Pancreas (tissue), 10 donors: Measurements from ENCODE around the gene KLLN. TPM values are rescaled to one million over a fixed set of nuclear protein-coding genes. Genes with fewer than 3 reads are reported as not detected.

Experiments
- ATAC-seq, 4 donors: fragments of 200-7000 bp; cut with Tn5 transposase; one replicate each; pipeline versions ENCODE4 v1.8.0 to v1.9.1; 2020; ENCODE audit warnings: mild to moderate bottlenecking in 4 of 4, moderate library complexity in 4 of 4
- DNase-seq, 6 donors: peaks; one replicate each; pipeline ENCODE4 v3.0.0-alpha.2; 2020
- FAIRE-seq: peaks from 2 replicates; lab custom pipeline; 2012; peaks lifted over from hg19 to GRCh38; lab: Jason Lieb, UNC
- H3K27ac ChIP-seq, 4 donors: fragments of 200-600 bp; sonication (generic); 1 replicate in 3 of 4; 2 replicates in 1 of 4; pipeline versions ENCODE4 v1.5.0 to v1.8.0; 2020
- H3K27me3 ChIP-seq, 4 donors: fragments of 200-600 bp; one replicate each; pipeline ENCODE4 v1.8.0; 2021
- H3K36me3 ChIP-seq, 3 donors: fragments of 200-600 bp; sonication (generic) in 1 of 3; one replicate each; pipeline versions ENCODE4 v1.5.0 to v1.8.0; 2020 to 2021
- H3K4me1 ChIP-seq, 3 donors: fragments of 200-600 bp; one replicate each; pipeline ENCODE4 v1.8.0; 2021
- H3K4me3 ChIP-seq, 4 donors: fragments of 200-600 bp; sonication (generic) in 2 of 4; one replicate each; pipeline versions ENCODE4 v1.5.0 to v1.8.0; 2020 to 2021
- H3K9me3 ChIP-seq, 4 donors: fragments of 200-600 bp; one replicate each; pipeline ENCODE4 v1.8.0; 2021
- WGBS, 2 donors: extraction: QIAGEN DNeasy Blood & Tissue Kit; methylation state at CpG; one replicate each; pipeline ENCODE4 v1.1.7; 2013; 5-methylcytosine and 5-hydroxymethylcytosine counted together
- intact Hi-C, 3 donors: fragments of 100-400 bp; cut with DNase I; formaldehyde crosslinking; loops; one replicate each; pipeline versions ENCODE4 v1.11.1 to v1.14.2; 2022
- polyA plus RNA-seq, 2 donors: library from polyadenylated mRNA; stranded (reverse); fragments of 200-250 nt; gene quantifications; one replicate each; pipeline ENCODE4 v1.2.3, GENCODE V29; 2013
- total RNA-seq, 6 donors: library from RNA; stranded (reverse); fragmentation: NEBNext Ultra II Directional in 4 of 6; extraction: Animal tissue kit (Norgen Biotek cat#: 25700) in 4 of 6; gene quantifications; one replicate each; pipeline versions ENCODE4 v1.2.1 to v1.2.4, GENCODE V29; 2021 to 2023
- TF ChIP-seq, protein P1 (sequence below), 4 donors: fragments of 200-600 bp; sonication (generic) in 3 of 4; IDR thresholded peaks; one replicate each; pipeline versions ENCODE4 v1.5.0 to v1.8.0; 2021; ENCODE audit warnings: antibody characterized with exemption in 4 of 4
- donor health status: healthy with polysubstance abuse.
- donor health status: DM: no; HTN: no; CAD: no; lungs with moderate emphysema.
- donor health status: DM: no; HTN: no; CAD: no.
- donor health status: control.
- donor health status: control.
- donor health status: Bipolar disorder and iron deficiency.
- donor health status: DM: yes; HTN: yes; CAD: no.
- donor health status: DM: no; HTN: no; CAD: no.
- donor health status: DM: no; HTN: no; CAD: no.
- donor health status: DM: yes; HTN: yes; CAD: no.

Gene KLLN
- total and polyA plus RNA-seq, 8 donors = 0.09 to 0.35 (median 0.24) TPM

DNA sequence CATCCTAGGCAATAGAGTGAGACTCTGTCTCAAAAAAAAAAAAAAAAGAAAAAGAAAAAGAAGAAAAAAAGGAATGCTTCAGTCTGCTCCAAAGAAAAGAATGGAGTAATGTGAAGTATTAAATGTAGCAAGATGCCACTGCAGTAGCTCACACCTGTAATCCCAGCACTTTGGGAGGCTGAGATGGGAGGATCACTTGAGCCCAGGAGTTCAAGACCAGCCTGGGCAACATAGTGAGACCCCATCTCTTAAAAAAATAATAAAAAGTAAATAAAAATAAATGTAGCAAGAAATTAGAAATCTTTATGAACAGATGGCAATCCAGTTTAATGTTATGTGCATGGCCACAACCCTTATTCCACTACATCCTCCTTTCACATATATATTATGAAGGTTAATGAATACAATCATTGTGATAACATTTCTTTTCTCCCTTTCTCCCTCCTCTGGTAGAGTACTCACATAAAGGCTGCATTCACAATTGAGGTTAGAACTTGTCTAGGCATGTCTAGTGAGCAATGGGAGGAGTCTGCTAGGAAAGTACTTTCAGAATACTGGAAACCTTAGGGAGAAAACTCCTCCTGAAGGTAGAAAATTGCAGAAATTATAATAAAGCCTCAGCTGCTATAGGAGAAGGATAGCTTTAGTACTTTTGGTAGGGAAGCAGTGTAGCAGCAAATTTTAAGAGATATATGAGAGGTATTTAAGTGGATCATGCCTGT is 20.4 kb downstream of the KLLN start:
- TF ChIP-seq, protein P1, sequence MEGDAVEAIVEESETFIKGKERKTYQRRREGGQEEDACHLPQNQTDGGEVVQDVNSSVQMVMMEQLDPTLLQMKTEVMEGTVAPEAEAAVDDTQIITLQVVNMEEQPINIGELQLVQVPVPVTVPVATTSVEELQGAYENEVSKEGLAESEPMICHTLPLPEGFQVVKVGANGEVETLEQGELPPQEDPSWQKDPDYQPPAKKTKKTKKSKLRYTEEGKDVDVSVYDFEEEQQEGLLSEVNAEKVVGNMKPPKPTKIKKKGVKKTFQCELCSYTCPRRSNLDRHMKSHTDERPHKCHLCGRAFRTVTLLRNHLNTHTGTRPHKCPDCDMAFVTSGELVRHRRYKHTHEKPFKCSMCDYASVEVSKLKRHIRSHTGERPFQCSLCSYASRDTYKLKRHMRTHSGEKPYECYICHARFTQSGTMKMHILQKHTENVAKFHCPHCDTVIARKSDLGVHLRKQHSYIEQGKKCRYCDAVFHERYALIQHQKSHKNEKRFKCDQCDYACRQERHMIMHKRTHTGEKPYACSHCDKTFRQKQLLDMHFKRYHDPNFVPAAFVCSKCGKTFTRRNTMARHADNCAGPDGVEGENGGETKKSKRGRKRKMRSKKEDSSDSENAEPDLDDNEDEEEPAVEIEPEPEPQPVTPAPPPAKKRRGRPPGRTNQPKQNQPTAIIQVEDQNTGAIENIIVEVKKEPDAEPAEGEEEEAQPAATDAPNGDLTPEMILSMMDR (IDR thresholded peaks at IDR 0.05) = no peak
- H3K9me3 ChIP-seq = no peaks in the 10 kb centered on the region
- peak; percentile 33 to 68 (median 50) for ATAC-seq
- FAIRE-seq = no peak
- intact Hi-C loops = no loop called here
- DNase-seq = no peak
- H3K27me3 ChIP-seq = no peaks in the 10 kb centered on the region
- H3K27ac ChIP-seq = no peak overlapping the region
- H3K4me3 ChIP-seq = no peak overlapping the region
- no peaks in the 10 kb centered on the region for H3K4me1 ChIP-seq
- no peaks in the 10 kb centered on the region for H3K36me3 ChIP-seq

- no peaks in the 10 kb centered on the region for H3K27me3 ChIP-seq
- no peak overlapping the region for H3K4me3 ChIP-seq
- no peaks in the 10 kb centered on the region for H3K9me3 ChIP-seq
- peak in 1 of 6 donors; percentile 22 for DNase-seq
- intact Hi-C loops = no loop called here
- no peaks in the 10 kb centered on the region for H3K4me1 ChIP-seq
- ATAC-seq = peak; percentile 82 to 88 (median 86)
- TF ChIP-seq, protein P1 (IDR thresholded peaks at IDR 0.05) = no peak
- WGBS, 2 donors = 53 to 73% methylated on average over 1 of the region's 1 CpG
- no peak overlapping the region for H3K27ac ChIP-seq
- peak; percentile 74 for FAIRE-seq
- no peaks in the 10 kb centered on the region for H3K36me3 ChIP-seq
These were observed 21.1 kb downstream of the KLLN start for GRCh38 chr10:87842220-87842641.

GRCh38 chr10:87841186-87841585 is 22.1 kb downstream of the KLLN start:
- ATAC-seq (no peak), FAIRE-seq (no peak), DNase-seq (no peak)
- TF ChIP-seq, protein P1 (IDR thresholded peaks at IDR 0.05) = no peak
- intact Hi-C loops = no loop called here
- Histone ChIP-seq H3K27ac (no peak overlapping the region), H3K36me3 (no peaks in the 10 kb centered on the region), H3K27me3 (no peaks in the 10 kb centered on the region), H3K4me3 (no peak overlapping the region), H3K4me1 (no peaks in the 10 kb centered on the region), H3K9me3 (no peaks in the 10 kb centered on the region)
- 83 to 85% methylated on average over 3 of the region's 3 CpGs for WGBS, 2 donors

DNA sequence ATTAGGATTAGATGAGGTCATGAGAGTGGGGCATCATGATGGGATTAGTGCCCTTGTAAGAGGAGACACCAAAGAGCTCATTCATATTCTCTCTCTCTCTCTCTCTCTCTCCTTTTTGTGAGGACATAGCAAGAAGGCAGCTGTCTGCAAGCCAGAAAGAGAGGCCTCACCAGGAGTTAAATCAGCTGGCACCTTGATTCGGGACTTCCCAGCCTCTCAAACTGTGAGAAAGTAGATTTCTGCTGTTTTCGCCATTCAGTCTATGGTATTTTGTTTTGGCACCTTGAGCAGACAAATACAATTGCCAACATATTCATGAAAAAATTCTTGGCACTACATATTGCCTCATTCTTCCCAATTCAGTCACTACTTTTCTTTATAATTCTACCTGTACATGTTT is 24.7 kb downstream of the KLLN start:
- no peaks in the 10 kb centered on the region for H3K4me1 ChIP-seq
- no peak for DNase-seq
- no peak overlapping the region for H3K27ac ChIP-seq
- H3K9me3 ChIP-seq = no peaks in the 10 kb centered on the region
- ATAC-seq = no peak
- 55 to 77% methylated on average over 2 of the region's 2 CpGs for WGBS, 2 donors
- no peaks in the 10 kb centered on the region for H3K27me3 ChIP-seq
- intact Hi-C loops = no loop called here
- TF ChIP-seq, protein P1 (IDR thresholded peaks at IDR 0.05) = no peak
- H3K4me3 ChIP-seq = no peak overlapping the region
- H3K36me3 ChIP-seq = no peaks in the 10 kb centered on the region
- no peak for FAIRE-seq

GRCh38 chr10:87837445-87837844 is 25.9 kb downstream of the KLLN start:
- FAIRE-seq = no peak
- TF ChIP-seq, protein P1 (IDR thresholded peaks at IDR 0.05) = no peak
- intact Hi-C loops = no loop called here
- H3K4me1 ChIP-seq = no peaks in the 10 kb centered on the region
- H3K4me3 ChIP-seq = no peak overlapping the region
- DNase-seq = no peak
- no peak overlapping the region for H3K27ac ChIP-seq
- H3K9me3 ChIP-seq = no peaks in the 10 kb centered on the region
- no peak for ATAC-seq
- no peaks in the 10 kb centered on the region for H3K36me3 ChIP-seq
- H3K27me3 ChIP-seq = no peaks in the 10 kb centered on the region
